ENCODE measurements around the gene PRRG4.
"Not testable (repeated sequence)": the region's sequence is repeated elsewhere in the genome, so short reads cannot be mapped to it uniquely, and the experiment has no call there.

Gene PRRG4

DNA sequence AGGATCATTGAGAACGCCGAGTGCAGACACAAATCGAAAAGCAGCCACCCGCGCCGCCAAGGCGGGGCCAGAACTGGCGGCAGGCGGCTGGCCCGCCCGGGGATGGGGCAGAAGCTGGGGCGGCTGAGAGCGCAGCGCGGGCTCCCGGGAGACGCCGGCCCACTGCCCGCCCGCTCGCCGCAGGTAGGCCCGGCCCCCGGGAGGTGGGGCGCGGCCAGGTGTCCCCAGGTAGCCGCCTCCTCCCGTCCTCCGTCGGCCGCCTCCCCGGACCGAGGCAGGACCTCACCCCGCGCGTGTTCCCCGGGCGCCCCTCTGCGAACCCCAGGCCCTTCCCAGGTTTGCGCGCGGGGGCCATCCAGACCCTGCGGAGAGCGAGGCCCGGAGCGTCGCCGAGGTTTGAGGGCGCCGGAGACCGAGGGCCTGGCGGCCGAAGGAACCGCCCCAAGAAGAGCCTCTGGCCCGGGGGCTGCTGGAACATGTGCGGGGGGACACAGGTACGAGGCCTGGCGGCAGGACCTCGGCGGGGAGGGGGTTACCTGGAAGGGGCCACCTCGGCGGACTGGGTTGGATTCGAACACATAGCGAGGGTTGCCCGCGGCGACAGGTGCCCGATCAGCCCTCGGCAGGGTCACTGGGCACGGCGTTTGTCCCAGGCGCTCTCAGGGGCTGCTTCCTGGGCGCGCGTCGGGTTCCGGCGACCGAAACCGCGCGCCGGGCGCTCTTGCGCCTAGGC is at the start of gene PRRG4:
PRRG4 (plus strand) TSS at position 248 of the 733 bp plus-strand sequence. CDS start 603 bp downstream, outside the sequence.
- peak; percentile 52 for DNase-seq

DNA sequence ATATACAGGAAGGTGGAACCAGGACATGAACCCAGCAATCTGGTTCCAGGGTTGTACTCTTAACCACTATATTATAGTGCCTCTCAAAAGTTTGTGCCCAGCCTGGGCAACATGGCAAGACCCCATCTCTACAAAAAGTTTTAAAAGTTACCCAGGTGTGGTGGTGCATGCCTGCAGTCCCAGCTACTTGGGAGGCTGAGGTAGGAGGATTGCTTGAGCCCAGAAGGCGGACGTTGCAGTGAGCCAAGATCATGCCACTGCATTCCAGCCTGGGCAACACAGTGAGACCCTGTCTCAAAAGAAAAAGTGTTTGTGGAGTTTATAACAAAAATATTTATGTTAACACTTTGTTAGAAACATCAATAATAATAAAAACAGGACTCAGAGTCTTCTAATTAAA is 48.9 kb upstream of the PRRG4 start:
- not testable (repeated sequence) for DNase-seq

DNA sequence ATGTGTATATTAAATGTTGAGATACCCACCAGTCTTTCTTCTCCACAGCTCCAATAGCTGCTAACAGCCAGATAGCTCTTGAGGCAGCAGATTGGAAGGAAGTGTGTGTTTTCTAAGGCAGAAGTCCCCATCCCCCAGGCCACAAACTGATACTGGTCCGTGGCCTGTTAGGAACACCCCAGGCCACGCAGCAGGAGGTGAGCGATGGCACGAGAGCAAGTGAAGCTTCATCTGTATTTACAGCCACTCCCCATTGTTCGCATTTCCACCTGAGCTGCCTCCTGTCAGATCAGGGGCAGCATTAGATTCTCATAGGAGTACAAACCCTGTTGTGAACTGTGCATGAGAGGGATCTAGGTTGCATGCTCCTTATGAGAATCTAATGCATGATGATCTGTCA is 48.0 kb upstream of the PRRG4 start:
- no peak for DNase-seq

DNA sequence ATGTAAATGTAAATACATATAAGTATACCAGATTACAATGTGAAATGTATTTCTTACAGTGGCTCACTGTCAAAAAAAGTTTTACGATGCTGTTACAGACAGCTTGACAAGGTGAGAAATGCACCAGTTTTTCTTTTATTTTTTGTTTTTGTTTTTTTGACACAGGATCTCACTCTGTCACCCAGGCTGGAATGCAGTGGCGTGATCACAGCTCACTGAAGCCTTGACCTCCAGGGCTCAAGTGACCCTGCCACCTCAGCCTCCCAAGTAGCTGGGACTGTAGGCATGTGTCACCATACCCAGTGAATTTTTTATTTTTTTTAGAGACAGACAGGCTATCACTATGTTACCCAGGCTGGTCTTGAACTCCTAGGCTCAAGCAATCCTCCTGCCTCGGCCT is 44.5 kb upstream of the PRRG4 start:
- no peak for DNase-seq

DNA sequence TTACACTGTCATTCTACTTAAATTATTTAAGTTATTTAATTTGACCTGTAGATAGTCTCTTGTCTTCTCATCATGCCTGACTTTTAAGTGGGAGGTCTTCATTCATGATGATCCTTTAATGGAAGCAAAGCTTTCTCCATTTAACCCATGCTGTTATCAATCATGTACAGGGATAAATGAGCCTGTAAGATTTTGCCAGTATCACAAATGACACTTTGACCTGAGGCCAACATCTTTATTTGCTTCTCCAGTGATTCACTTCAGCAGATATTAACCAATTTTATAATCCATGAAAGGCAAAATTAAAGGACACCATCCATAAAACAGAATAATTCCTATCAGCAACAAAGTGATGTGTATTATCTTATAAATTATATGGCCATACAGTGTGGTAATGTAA is 42.9 kb upstream of the PRRG4 start:
- no peak for DNase-seq

DNA sequence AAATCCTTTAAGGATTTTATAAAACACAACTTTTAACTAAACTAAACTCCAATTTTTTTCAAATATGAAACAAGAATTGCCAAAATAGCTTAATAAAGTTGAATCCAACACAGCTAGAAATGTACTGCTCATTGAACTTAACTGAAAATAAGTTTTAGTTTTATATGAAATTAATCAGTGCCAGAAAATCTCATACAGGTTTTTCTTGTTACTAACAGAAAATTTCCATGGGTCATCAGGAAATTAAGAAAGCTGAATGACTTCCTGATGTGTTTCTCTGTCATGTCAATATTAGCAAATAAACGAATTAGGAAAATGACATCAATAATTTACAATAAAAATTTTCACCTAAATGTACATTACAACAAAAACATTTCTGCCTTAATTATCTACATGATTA is 38.8 kb upstream of the PRRG4 start:
- no peak for DNase-seq

DNA sequence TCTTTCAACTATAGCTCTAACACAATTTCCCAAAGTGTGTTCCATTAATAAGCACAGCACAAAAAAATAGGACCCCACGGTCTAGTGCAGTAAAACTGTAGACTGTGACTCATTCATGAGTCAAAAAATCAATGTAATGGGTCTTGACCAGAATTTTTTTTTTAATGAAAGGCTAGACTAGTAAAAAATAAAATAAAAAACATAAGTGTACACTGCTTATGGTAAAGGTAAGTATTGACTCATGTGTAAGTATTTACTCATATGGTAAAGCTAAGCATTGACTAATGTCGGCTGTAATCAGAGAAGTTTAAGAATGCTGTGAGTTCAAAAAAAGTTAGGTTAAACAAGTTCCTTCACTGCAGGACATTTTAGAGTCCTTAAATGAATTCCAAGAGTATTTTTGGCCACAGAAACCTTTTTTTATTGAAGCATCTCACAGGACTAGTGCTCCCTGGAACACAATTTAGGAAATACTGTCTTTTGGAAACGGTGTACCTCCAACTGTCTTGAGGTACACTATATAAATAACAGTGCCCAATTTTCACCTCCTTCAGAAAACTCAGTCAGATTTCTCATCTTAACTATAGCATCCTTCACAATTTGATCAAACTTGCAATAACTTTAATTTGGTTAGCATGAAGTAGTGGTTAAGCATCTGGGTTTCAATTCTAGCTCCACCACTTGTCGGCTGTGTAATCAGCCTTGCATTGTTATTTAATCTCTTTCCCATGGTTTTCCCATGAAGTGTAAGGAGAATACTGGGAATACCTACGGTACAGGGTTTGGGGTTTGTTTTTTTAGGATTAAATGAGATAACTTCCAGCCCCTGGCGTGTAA is 37.4 kb upstream of the PRRG4 start:
- no peak for DNase-seq

DNA sequence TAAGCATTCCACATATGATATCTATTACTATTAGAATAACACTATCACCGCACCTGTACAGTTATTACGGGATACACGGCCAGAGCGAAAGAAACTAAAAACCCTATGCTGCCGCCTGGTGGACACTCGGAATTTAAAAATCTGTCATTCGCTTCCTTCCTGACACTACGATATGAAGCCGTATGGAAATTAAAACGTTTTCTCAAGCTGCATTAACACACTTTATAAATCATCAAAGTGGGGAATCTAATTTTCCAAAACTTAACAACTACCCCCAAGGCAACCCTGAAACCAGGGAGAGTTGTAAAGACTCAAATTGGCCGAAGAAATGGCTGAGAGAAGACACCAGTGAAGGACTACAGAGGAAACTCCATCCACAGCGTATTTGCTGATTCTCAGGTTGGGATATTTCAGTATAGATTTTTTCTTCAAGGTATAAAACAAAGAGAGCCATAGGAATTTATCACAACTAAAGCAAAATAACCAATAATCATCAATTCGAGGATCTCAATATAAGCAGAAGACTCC is 36.7 kb upstream of the PRRG4 start:
- DNase-seq = peak; percentile 63

DNA sequence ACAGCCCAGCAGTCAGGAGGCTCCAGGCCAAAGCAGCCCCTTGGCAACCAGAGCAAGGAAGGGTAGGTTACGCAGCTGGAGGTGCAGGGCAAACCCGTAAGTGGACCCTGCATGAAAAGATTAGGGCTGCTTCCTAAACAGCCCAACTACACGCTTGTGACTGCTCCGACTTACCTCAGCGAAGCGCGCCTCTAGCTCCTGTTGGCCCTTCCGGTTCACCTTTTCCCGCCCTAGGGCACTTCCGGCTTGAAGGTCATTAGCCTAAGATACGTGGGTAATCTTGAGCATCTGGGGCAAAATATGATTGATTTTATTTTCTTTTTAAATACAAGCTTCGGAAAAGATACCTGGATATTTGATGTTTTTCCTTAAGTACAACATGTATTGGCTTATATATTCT is 35.3 kb upstream of the PRRG4 start, which contains the start of gene CCDC73:
CCDC73 (minus strand) TSS at position 224 of the 400 bp plus-strand sequence. CDS start 34,419 bp downstream, outside the sequence.
- DNase-seq = no peak

DNA sequence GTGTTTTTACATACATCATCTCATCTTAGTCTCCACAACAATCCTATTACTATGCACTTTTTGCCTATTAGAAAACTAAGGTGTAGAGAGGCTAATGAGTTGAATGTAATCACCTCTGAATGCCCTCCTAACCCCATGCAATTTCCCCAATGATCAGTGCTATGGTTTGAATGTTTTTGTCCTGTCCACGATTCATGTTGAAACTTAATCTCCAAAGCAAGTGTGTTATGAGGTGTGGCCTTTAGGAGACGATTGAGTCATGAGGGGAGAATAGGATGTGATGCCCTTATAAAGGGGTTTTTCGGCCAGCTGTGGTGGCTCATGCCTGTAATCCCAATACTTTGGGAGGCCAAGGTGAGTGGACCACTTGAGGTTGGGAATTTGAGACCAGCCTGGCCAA is 33.3 kb upstream of the PRRG4 start:
- no peak for DNase-seq

DNA sequence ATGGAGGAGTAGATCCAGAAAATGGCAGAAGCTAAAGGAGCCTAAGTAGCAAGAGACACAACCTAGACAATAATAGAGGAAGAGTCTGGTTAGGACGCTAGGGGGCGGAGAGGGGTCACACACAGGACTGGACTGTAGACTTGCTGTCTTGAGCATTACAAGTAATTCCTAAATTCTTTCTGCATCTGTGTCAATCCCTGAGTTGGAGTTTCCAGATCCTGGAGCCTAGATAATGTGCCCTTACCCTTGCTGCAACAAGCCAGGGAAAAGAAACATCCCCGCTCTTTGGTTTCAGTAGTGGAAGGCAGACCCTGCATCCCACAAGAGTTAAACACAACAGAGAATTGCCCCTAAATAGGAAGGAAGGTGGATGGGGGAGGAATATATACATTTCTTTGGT is 20.4 kb upstream of the PRRG4 start:
- peak; percentile 71 for DNase-seq

DNA sequence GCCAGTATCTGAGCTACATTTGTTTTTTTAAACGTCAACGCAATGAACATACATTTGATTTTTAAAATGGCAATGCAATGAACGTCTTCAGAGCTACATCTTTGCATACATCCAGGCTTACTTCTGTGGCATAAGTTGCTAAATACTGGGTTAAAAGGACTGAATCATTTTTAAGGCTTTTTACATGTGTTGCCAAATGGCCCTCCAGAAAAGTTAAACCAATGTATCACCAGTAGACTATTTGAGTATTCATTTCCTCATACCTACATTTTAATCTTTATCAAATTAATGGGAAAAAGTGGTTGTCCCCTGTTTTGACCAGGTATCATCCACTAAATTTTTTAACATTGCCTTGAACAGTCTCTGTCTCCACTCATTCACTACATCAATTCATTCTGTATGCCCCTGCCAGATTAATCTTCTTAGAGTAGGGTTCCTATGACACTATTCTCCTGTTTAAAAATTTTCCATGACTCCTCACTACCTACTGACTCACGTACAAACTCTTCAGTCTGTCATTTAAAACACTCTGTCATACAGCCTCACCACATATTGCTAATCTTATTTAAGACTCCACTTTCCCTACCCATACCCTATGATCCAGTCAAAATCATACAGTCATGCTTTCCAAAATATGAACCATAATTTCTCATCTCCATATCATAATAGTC is 12.4 kb upstream of the PRRG4 start:
- no peak for DNase-seq

DNA sequence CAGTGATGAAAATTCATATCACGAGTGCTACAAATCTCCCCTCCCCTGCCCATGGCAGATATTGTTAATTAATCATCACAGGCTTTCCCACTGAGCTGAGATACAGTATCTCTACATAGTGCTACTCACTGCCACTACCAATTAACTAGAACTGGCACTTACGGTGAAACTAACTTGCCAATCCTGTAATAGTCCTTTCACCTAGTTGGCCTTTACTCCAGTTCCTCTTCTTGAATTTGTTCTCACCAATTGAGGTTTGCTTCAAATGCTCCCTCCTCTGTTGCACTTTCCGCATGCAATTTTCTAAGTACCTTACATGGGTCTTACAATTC is 11.9 kb upstream of the PRRG4 start:
- no peak for DNase-seq

DNA sequence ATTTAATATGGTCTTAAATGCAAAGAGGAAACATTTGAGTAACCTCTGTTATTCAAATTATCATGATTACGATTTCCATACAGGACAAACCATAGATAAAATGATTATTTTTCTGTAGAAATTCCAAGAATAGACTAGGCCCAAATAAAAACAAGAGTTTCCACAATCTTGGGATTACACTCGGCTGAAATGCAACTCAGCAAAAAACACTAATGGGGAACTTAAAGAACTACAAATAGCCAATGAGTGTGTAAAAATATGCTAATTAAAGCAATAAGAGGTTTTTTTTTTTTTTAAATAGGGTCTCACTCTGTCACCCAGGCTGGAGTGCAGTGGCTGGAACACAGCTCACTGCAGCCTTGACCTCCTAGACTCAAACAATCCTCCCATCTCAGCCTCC is 10.5 kb upstream of the PRRG4 start:
- no peak for DNase-seq

DNA sequence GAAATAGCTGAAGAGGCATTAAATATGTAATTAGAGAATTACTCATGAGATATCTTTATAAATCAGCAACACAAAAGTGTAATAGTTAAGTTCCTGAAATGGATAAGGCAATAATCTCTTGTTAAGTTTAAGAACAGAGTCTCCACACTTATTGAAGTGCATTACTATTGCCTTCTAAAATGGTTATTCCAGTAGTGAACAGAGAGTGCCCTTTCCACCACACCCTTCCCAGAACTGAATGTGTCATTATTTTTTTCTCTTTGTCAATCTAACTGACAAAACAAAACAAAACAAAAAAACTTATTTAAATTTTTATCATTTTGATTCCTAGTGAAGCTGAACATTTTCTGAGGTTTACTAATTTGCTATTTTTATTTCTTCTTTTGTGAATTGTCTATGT is 9.2 kb upstream of the PRRG4 start:
- no peak for DNase-seq

DNA sequence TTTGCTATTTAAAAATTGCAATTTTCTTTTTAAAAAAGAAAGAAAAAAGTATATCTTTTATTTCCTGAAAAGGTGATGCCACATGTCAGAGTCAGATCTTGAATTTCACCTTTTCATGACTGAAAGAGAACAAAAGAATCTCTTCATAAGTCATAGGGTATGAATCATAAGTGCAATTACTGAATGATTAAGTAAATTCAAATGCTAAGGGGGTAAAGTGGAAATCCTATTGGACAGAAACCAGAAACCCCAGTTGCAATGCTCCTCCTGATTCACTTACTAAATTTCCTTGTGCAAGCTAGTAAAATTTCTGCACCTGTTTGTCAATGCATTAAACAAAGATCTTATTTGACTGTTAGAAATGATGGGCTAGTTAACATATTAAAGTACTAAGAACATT is 8.2 kb upstream of the PRRG4 start:
- DNase-seq = peak; percentile 43

DNA sequence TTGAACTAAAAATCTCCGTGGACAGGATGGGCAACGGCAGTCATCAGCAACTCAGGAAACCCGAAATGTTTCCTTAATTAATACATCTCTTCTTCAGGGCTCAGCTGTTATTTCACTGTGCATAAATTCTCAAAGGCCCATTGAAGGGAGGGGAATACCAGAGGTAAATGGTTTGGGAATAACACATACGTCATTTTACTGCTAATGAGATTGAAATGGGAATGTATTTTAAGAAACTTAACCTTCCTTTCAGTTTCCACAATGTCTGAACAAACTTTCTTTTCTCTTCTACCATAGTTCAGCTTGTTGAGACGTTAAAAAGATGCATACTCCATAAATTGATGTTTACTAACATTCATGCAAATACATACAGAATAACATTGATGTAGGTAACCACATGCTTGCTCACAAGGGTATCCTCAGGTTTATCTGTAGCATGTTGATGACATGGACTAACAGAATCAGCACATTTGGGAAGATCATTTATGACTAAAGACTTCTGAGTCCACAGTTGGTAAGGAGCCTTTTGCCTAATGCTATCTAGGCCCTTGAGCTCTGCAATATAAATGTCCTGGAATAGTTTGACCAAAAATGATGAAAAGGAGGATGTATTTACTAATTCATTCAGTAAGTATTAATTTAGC is 7.7 kb upstream of the PRRG4 start:
- DNase-seq = no peak

DNA sequence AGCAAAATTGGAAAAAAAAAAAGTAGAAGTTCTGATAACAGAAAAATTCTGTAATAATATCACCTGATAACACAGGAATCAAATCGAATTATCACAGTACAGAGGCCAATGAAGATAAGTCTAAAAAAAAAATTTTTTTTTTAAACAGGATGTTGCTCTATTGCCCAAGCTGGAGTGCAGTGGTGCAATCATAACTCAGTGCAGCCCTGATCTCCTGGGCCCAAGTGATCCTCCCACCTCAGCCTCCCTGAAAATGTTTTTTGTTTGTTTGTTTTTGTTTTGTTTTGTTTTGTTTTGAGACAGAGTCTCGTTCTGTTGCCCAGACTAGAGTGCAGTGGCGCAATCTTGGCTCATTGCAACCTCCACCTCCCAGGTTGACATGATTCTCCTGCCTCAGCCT is 6.1 kb upstream of the PRRG4 start:
- DNase-seq = not testable (repeated sequence)

DNA sequence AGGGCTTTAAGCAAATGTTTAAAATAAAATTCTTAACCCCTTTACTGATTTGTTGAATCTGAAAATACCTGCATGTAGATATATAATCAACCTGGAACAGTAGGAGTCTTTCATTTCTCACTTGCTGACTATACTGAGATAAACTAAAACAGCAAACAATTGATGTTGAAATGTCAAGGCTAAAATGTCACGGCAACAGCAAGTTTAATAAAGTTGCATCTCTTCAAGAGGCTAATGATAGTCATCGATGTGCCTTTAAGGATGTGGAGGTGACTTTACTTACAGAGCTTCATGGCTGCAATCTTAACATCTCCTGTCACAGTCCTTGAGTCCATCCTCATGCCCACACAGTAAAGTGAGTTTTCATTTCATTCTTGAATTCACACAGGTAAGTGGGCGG is 3.6 kb upstream of the PRRG4 start:
- no peak for DNase-seq

DNA sequence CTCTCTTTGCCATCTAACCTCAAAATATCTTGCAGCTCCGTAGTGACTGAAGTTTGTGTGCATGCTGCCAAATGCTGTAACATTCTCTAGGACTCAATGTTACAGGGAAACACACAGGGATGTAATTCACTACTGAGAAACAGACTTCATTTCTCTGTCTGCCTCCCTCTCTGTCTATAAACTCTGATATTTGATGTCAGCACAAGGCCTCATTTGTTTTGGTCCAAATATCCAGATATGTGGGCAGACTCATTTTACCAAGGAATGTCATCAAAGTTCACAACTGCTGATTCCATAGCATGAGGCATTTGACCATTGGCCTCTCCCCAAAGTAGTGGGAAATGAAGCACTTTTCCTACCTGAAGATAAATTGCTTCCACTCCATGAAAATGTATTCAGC is 2.5 kb upstream of the PRRG4 start:
- no peak for DNase-seq

DNA sequence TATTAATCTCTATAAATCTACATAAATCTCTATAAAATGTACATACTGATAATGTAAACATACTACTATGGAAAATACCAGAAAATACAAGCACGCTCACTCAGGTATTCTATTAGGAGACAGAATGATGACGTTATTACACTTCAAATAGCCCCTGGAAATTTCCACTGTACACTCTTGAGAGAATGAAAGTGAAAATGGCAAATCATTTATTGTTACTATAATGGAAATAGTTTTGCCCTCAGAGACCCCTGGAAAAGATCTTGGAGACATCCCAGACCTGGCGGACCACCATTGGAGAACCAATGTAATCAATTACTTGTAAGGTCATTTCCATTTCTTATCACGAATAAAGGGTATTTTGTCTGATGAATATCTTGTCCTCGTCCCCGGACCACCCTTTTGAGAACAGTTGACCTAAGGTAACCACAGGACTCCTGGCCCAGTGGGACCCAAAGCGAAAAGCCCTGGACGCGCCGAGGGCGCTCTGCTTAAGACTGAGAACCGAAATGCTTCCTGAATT is 509 bp upstream of the PRRG4 start:
- DNase-seq = no peak

DNA sequence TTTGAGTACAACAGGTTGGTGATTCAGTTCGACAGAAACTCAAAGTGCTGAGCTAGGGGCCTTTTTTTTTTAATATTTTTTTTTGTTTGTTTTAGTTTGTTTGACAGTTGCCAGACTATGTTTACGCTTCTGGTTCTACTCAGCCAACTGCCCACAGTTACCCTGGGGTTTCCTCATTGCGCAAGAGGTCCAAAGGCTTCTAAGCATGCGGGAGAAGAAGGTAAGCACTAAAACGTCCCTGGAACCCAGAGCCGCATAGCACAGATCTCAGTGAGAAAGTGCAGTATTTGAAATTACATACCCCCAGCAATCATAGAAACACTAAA is 649 bp downstream of the PRRG4 start:
- no peak for DNase-seq

DNA sequence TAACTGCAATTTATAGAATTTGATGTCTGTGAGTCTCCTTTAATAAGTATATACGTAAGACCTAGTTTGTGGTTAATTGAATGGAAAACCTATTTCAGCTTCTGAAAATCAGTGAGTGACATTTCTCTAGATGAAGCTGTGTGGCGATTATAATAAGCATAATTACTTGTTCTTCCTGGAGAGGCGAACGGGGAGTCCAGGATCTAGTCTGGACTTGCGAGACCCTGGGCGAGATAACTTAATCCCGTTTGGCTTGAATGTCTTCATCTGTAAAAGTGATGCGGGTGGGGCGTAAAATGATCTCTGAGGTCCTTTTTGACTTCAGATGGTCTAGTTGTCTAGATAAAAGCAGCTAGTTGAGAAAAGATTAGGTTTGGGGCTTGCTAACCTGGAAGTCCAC is 1.1 kb downstream of the PRRG4 start:
- no peak for DNase-seq

Measured in activated CD4-positive, alpha-beta T cell treated with anti-CD3 and anti-CD28 coated beads, Interleukin-2, amount 50 U/mL, for 16 hours (primary cell).